Fibroblast of skin of right quadriceps (primary cell): ENCODE results near the gene WDR33.

Experiments
- DNase-seq: peaks from one replicate; pipeline ENCODE4 v3.0.0-alpha.2; 2013

The WDR33 gene

DNA sequence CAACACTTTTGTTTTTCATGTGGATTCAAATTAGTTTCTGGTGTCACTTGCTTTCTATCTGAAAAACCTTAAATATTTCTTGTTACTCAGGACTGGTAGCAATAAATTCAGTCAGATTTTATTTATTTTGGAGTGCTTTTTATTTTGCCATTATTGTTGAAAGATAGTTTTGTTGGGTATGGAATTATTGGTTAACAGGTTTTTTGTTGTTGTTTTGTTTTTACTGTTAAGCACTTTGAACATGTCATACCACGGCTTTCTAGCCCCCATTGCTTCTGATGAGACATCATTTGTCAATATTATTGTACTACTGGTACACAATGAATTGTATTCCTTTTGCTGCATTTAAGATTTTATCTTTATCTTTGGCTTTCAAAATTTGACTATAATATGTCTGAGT lies 122.6 kb downstream of the WDR33 start:
- no peak for DNase-seq

GRCh38 chr2:127685410-127686080 lies 125.4 kb downstream of the WDR33 start:
- DNase-seq, result no peak

- DNase-seq, result no peak
These were observed 127.2 kb downstream of the WDR33 start for GRCh38 chr2:127683757-127684156.

- no peak for DNase-seq
These were observed 127.9 kb downstream of the WDR33 start for GRCh38 chr2:127683056-127683455.

GRCh38 chr2:127681976-127682857 lies 128.8 kb downstream of the WDR33 start:
- no peak for DNase-seq

- DNase-seq, result no peak
These were observed 129.6 kb downstream of the WDR33 start for GRCh38 chr2:127681288-127681804.

- DNase-seq, result no peak
These were observed 130.2 kb downstream of the WDR33 start for GRCh38 chr2:127680706-127681287.

DNA sequence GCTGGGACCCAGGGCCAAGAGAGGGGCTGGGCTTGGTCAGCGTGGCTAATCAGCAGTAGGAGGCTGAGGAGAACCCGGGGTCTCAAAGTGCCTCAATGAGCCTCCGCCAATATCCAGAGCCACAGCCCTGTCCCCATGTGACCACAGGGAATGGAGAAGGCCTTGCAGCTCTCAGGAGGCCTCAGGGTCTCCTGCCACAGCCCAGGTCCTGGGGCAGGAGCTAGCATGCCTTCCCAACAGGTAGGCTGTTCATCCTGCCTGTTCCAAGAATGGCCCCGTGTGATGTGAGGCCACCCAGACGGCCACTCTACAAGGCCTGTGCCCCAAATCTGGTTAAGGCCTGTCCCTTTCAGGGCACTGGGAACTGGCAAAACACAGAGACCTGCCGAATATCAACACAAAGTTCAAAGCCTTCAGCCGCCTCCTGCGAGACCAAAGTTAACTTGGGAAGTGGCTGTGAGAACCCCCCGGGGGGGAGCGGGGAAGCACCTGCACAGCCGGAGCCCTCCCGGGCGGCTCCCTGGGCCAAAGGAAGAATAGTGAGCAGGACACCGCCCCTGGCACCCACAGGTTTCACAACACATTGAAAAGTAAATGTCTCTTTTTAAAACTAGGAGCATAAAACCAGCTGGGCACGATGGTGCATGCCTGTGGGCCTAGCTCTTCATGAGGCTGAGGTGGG lies 131.2 kb downstream of the WDR33 start:
- no peak for DNase-seq

DNA sequence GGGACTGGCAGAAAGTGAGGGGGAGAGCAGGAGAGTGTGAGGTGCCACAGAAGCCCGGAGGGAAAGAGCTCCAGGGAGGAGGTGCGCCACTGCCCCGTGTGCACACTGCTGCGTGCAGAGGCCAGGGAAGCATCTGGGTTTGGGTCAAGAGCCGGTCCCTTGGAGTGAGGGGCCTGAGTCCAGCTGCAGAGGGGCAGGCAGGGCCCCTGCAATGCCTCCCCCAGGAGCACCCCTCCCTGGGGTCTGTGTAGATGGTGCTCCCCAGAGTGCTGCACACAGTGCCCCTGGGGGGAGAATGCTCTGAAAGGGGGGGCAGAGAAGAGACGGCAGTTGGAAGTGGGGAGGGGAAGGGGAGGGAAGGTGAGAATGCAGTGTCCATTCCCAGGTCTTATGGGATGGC lies 132.0 kb downstream of the WDR33 start:
- no peak for DNase-seq

- DNase-seq, result no peak
These were observed 132.4 kb downstream of the WDR33 start for GRCh38 chr2:127678531-127678930.

DNA sequence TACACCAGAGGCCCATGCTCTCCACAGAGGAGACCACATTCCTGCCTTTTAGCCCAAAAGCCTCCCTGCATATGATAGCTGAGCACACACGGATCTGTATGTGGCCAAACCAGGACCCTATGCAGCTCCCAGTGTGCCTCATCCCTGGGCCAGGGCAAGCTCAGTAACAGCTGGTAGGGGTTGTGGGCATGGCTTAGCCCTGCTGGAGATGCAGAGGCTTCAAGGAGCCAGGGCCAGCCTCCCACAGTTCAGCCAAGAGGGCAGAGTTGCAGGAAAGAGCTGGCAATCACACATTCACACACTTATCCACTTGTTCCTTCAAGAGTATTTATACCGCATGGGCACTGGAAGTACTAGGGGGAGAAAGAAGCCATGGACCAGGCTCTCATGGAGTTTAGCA lies 134.1 kb downstream of the WDR33 start:
- no peak for DNase-seq

DNA sequence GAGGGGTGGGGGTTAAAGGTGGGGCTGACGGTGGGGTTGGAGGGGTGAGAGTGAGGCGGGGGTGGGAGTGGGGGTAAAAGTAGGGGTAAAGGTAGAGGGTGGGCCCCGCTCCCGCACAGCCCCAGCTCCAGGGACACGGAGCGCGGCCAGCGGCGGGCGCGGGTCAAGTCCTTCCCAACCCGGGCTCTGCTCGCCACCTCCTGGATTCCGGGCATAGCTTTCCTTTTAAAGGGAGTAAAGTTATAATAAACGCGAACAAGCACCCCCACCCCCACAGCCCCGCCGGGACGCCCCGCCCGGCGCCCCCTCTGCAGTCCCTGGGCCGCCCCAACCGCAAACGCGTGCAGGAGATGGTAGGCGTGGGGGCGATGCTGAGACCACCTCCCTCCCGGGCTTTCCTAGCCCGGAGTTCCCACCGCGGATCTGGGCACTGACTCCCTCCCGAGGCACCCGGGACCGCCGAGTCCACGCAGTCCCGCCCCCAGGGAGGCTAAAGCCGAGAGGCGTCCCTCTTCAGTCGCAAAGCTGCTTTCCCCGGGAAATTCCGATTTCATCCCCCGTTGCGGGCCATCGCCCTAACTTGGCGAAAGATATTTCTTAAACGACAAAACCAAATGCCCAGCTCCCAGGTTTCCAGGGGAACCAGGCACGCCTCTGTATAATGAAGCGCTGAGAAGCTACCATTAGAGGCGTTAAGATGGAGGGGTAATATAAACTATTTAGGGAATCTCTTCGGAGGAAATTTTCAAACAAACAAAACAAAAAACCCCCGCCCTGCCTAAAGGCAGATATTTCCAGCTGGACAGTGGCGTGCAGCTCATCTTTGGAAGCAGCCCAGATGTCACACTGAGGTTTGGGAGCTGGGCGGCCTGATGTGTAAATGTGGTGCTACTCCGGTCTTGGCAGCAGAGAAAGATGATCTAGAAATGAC lies 135.4 kb downstream of the WDR33 start, which contains the start of gene LIMS2:
LIMS2 (minus strand) TSS at position 200 of the 931 bp plus-strand sequence. CDS start 506 bp downstream, outside the sequence.
- peak; percentile 38 for DNase-seq

DNA sequence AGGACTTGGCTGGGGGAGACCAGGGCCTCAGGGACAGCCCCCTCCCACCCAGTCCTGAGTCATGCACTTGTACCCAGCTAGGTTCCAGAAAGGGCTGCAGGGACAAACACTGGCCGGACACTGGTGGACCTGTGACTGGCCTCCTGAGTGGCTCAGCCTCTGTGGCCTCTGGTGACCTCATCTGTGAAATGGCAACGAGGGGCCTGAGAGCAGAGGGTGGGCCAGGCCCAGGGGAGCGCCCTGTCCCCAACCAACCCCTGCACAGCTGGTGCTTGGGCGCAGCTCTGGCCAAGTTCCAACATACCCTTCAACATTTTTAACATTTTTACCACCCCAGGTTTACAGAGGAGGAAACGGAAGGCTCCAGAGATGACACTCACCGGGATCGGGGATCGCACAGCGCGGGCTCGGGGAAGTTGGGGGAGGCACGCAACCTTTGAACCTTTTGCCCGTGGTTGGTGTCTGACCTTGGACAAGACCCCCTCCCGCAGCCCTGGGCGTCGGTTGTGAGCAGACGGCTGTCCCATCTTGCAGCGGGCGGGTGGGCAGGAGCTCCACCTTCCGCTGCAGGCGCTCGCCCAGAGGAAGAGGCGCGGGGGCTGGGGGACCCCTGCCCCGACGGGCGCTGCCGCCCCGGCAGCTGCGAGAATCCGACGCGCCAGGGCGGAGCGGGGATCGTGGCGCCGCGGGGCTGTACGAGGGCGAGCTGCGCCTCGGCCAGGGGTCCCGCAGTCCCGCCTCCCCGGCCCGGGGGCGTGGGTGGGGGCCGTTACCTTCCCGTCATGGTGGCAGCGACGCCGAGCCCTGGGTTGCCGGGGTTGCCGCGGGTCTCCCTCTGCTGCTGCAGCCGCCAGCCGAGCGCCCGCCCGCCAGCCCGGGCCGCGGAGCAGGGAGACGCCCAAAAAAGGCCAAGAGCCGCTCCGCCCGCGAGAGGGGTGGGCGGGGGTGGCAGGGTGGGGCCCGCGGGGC lies 136.4 kb downstream of the WDR33 start:
- no peak for DNase-seq

DNA sequence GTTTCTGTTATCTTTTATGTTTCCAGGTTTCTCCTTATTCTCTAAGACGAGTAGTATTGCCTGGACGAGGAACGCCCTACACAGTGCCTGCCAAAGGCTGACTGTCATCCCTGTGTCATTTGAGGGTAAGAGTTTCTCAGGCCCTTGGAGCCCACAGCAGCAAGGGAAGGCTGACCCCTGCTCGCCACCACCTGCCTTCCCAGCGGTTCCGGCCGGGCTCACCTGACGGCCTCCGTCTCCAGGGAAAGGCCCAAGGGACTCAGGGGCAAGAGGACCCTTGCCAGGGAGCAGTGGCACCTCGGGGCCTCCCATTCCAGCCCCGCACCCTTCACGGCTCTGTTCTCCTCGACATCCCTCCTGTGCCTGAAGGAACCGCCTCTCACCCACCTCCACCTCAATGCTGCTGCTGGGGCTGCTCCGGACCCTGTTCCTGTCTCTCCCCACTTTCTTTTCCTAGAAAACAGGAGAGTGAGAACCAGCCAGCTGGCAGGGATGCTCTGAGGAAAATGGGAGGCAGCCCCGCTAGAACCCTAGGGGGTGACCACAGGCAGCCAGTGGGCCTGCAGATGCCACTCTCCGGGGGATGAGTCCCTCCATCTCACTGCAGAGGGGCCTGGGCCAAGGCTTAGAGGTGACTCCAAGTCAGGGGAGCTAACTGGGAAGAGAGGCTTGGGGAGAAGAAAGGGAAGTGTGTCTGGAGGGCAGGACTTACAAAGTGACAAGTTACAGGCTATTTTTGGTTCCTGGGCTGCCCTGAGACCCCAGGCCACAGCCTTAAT lies 137.5 kb downstream of the WDR33 start:
- DNase-seq, result no peak

DNA sequence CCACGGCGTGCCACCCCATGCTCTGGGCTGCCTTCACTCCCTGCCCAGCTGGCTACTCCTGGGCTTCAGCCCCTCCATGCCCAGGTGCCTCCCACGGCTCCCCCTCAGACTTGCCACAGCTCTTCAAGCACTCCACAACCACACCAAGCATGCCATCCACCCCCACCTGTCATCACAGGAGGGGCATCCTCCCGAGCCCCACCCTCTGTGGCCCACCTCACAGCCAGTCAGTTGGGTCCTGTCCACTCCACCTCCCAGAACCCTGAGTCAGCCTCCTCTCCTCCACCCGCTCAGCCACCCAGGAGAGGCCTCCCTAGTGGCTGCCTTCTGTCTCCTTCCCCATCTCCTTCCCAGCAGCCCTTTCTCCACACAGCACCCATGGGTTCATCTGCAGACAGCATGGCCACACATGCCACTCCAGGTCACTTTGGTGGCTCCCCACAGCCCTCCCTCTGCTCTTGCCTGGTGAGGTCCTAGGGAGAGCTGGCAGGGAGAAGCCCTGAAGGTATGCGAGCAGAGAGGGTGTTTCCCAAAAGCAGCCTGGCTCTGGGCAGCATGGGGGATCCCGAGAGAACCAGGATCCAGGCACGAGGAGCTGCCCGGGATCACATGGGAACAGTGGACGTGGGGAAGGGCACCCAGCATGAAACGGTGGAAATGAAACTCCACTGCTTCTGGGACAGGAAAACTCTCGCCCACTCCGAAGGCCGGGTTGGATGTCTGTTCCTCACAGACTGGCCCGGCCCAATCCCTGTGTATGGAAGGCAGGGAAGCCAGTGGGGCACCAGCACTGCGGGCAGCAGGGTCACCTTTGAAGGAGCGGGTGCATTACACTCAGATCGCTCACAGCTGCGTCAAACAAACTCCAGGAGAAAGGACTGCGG lies 138.4 kb downstream of the WDR33 start:
- no peak for DNase-seq

GRCh38 chr2:127671557-127672302 lies 139.2 kb downstream of the WDR33 start:
- no peak for DNase-seq

DNA sequence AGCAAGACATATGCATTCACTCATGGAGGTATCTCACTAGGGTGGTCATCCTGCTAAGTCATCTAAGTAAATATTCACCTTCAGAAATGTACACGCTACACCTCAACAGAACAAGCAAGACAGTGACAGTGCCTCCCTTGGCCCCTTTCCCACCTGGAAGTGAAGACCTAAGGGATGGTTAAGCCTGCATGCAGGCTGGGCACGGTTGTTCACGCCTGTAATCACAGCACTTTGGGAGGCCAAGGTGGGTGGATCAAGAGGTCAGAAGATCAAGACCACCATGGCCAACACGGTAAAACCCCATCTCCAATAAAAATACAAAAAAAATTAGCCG lies 140.0 kb downstream of the WDR33 start:
- DNase-seq, result no peak
